ENCODE results near the gene APOL1. TPM values are rescaled to one million over a fixed set of nuclear protein-coding genes. Genes with fewer than 3 reads are reported as not detected.

The APOL1 gene
- total RNA-seq, 1 experiment from 2014 or later: 16.0 TPM

- no peak for ATAC-seq
- in situ Hi-C loops (cut with HindIII; ENCODE audit: low pct_unique_long_range_greater_than_20kb, low sequenced_read_pairs) (no loop called here), intact Hi-C loops (cut with micrococcal nuclease; ENCODE audit: unreplicated experiment) (no loop called here)
- CTCF ChIA-PET: no interaction called here
- Histone ChIP-seq H3K9me3 (ENCODE audit: control insufficient read depth, insufficient read depth, low read depth, low read length) (no peaks in the 10 kb centered on the region), H3K27ac (ENCODE audit: low read length) (no peak overlapping the region), H3K4me1 (ENCODE audit: control insufficient read depth, insufficient read depth, low read length) (peaks cover 7% of the 10 kb centered on the region; the same call in 1 of the 2 replicates), H3K36me3 (ENCODE audit: control insufficient read depth, insufficient read depth, low read length) (no peaks in the 10 kb centered on the region), H3K27me3 (ENCODE audit: control insufficient read depth, insufficient read depth, low read length) (no peaks in the 10 kb centered on the region), H3K4me3 (ENCODE audit: low read depth in 2 of 2, low read length in 2 of 2) (no peak overlapping the region)
- TF ChIP-seq TCF7L2 (IDR thresholded peaks at IDR 0.05; ENCODE audit: low read depth, low read length) (no peak), POLR2AphosphoS5 (IDR thresholded peaks at IDR 0.05; ENCODE audit: low read depth, low read length) (no peak), CTCF (IDR thresholded peaks at IDR 0.05) (no peak), REST (IDR thresholded peaks at IDR 0.05; ENCODE audit: insufficient read depth in 1 of 2, low read depth in 2 of 2, low read length in 1 of 2) (no peak), SIN3A (IDR thresholded peaks at IDR 0.05; ENCODE audit: borderline replicate concordance, insufficient read depth, low read depth, low read length) (no peak)
- POLR2A ChIA-PET: no interaction called here
- no peak for DNase-seq (ENCODE audit: low read depth, low spot score)
- BruUV-seq (replicated peaks): no TSS peak
These were observed 18.7 kb upstream of the APOL1 start for GRCh38 chr22:36234213-36234612.

GRCh38 chr22:36234919-36235318 is 18.0 kb upstream of the APOL1 start:
- Histone ChIP-seq H3K27me3 (ENCODE audit: control insufficient read depth, insufficient read depth, low read length) (no peaks in the 10 kb centered on the region), H3K9me3 (ENCODE audit: control insufficient read depth, insufficient read depth, low read depth, low read length) (no peaks in the 10 kb centered on the region), H3K4me3 (ENCODE audit: low read depth in 2 of 2, low read length in 2 of 2) (no peak overlapping the region), H3K27ac (ENCODE audit: low read length) (no peak overlapping the region), H3K36me3 (ENCODE audit: control insufficient read depth, insufficient read depth, low read length) (no peaks in the 10 kb centered on the region), H3K4me1 (ENCODE audit: control insufficient read depth, insufficient read depth, low read length) (peaks cover 9% of the 10 kb centered on the region; the same call in 1 of the 2 replicates)
- DNase-seq (ENCODE audit: low read depth, low spot score) (no peak), ATAC-seq (no peak)
- ChIA-PET POLR2A (no interaction called here), CTCF (interaction anchor here (0.6 kb wide), 1 partner anchor 18 kb away, joined by 3 read pairs; no protein-coding TSS in a partner anchor)
- TF ChIP-seq SIN3A (IDR thresholded peaks at IDR 0.05; ENCODE audit: borderline replicate concordance, insufficient read depth, low read depth, low read length) (no peak), REST (IDR thresholded peaks at IDR 0.05; ENCODE audit: insufficient read depth in 1 of 2, low read depth in 2 of 2, low read length in 1 of 2) (no peak), TCF7L2 (IDR thresholded peaks at IDR 0.05; ENCODE audit: low read depth, low read length) (no peak), CTCF (IDR thresholded peaks at IDR 0.05) (no peak), POLR2AphosphoS5 (IDR thresholded peaks at IDR 0.05; ENCODE audit: low read depth, low read length) (no peak)
- in situ Hi-C loops (cut with HindIII; ENCODE audit: low pct_unique_long_range_greater_than_20kb, low sequenced_read_pairs): no loop called here
- no TSS peak for BruUV-seq (replicated peaks)
- intact Hi-C loops (cut with micrococcal nuclease; ENCODE audit: unreplicated experiment): no loop called here

Measured in Panc1 (cell line).